Adrenal gland (tissue), 5 donors: Measurements from ENCODE around the gene ATCAY.

Source experiments
- POLR2A ChIP-seq, 2 donors: fragments of 450-650 bp; IDR thresholded peaks; one replicate each; pipeline ENCODE4 v1.6.1; 2017; ENCODE audit warnings: antibody characterized with exemption in 2 of 2, mild to moderate bottlenecking in 2 of 2, moderate library complexity in 1 of 2
- TF ChIP-seq, protein P1 (sequence below), 6 experiments: fragments of 450-650 bp in 4 of 6; fragments of 200-600 bp in 2 of 6; sonication (generic) in 1 of 6; IDR thresholded peaks; 1 replicate in 5 of 6; 2 replicates in 1 of 6; pipeline versions ENCODE4 v1.5.1 to v1.8.0; 2016 to 2021; ENCODE audit warnings: antibody characterized with exemption in 6 of 6, mild to moderate bottlenecking in 2 of 6, moderate library complexity in 1 of 6
- donor health status: DM: no; HTN: no; CAD: no.

DNA sequence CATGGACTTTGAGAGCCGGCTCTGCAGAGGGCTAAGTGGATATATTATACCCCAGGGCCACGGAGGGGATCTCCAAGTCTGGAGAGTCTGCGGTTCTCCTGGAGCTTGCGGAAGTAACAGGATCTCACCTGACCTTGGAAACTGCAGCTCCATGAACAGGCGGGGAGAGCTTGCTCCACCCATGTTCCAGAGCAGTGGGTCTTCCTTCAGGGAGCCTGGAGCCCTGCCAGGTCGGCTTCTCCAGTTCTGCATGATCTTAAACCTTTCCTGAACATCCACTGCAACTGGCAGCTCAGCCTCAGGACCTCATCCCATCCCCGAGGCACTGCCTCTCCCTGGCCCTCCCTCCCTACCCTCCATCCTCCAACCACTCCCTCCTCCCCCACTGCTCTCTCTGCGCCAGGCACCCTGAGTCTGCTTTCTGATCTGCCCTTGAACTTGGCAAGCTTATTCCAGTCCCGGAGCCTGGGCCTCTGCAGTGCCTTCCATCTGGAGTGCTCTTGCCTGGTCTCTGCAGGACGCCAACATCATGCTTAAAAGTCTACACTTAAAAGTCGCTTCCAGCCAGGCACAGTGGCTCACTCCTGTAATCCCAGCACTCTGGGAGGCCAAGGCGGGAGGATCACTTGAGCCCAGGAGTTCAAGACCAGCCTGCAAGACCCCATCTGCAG, 13.2 kb downstream of the ATCAY start:
- TF ChIP-seq, protein P1, sequence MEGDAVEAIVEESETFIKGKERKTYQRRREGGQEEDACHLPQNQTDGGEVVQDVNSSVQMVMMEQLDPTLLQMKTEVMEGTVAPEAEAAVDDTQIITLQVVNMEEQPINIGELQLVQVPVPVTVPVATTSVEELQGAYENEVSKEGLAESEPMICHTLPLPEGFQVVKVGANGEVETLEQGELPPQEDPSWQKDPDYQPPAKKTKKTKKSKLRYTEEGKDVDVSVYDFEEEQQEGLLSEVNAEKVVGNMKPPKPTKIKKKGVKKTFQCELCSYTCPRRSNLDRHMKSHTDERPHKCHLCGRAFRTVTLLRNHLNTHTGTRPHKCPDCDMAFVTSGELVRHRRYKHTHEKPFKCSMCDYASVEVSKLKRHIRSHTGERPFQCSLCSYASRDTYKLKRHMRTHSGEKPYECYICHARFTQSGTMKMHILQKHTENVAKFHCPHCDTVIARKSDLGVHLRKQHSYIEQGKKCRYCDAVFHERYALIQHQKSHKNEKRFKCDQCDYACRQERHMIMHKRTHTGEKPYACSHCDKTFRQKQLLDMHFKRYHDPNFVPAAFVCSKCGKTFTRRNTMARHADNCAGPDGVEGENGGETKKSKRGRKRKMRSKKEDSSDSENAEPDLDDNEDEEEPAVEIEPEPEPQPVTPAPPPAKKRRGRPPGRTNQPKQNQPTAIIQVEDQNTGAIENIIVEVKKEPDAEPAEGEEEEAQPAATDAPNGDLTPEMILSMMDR (IDR thresholded peaks at IDR 0.05): no peak
- TF ChIP-seq POLR2A (IDR thresholded peaks at IDR 0.05): no peak
